Measurements from ENCODE around the gene ETV6.

ETV6 gene

DNA sequence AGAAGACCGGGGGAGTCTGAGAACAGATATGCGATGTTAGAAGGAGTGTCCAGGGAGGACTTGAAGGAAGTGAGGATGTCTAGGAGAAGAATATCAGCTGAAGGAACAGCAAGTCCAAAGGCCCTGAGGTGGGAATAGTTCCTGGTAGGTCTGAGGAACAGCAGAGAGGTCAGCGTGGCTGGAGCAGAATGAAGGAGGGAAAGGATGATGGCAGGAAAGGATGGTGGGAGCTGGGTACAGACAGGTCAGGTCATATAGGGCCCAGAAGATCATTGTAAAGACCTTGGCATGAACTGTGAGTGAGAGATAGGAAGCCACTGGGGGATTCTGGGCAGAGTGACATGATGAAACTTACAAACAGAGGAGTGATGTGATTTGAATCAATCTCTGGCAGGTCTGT is 171.0 kb downstream of the ETV6 start:
- no peak for DNase-seq (ENCODE audit: extremely low read depth, low read depth)
- no peak for TF ChIP-seq CTCF (IDR thresholded peaks at IDR 0.05; ENCODE audit: low read depth, low read length)

GRCh38 chr12:11821386-11822080 is 172.1 kb downstream of the ETV6 start:
- DNase-seq (ENCODE audit: extremely low read depth, low read depth): no peak
- no peak for TF ChIP-seq CTCF (IDR thresholded peaks at IDR 0.05; ENCODE audit: low read depth, low read length)

DNA sequence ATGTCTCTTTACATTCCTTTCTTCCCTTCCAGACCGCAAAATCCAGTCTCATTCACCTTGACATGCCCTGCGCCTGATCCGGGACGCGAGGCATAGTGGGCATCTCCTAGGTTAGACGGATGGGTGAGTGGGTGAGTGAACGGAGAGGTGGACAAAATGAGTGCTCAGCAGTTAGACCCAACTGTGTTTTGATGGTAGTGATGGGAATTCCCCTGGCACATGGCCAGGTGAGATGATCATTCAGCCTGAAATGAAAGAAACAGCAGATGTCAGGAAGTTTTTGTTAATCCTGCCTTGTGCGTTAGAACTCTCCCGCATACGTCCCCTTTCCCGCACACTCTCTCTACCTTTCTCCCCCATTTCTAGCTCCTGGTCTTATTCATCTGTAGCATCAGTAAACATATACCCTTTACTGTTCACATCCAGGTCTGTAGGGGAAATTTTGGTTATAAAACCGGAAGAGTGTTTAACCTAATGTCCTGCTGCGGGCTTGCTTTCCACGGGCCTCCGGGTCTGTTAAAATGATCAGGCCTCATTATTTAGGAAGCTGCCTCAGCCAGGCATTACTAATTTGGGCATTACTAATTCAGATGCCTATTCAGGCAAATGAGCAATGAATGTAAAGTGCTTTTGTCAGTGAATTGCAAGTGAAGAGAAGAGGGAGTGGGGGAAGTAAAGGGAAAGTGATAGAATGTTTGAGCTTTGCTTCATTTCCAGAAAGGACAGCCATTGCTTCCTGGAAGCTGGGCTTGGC is 172.8 kb downstream of the ETV6 start:
- no peak for TF ChIP-seq CTCF (IDR thresholded peaks at IDR 0.05; ENCODE audit: low read depth, low read length)
- no peak for DNase-seq (ENCODE audit: extremely low read depth, low read depth)

GRCh38 chr12:11823043-11823442 is 173.6 kb downstream of the ETV6 start:
- TF ChIP-seq CTCF (IDR thresholded peaks at IDR 0.05; ENCODE audit: low read depth, low read length): no peak
- no peak for DNase-seq (ENCODE audit: extremely low read depth, low read depth)

- no peak for DNase-seq (ENCODE audit: extremely low read depth, low read depth)
- no peak for TF ChIP-seq CTCF (IDR thresholded peaks at IDR 0.05; ENCODE audit: low read depth, low read length)
These were observed 174.1 kb downstream of the ETV6 start for GRCh38 chr12:11823593-11823992.

GRCh38 chr12:11824069-11824468 is 174.6 kb downstream of the ETV6 start:
- TF ChIP-seq CTCF (IDR thresholded peaks at IDR 0.05; ENCODE audit: low read depth, low read length): no peak
- no peak for DNase-seq (ENCODE audit: extremely low read depth, low read depth)

DNA sequence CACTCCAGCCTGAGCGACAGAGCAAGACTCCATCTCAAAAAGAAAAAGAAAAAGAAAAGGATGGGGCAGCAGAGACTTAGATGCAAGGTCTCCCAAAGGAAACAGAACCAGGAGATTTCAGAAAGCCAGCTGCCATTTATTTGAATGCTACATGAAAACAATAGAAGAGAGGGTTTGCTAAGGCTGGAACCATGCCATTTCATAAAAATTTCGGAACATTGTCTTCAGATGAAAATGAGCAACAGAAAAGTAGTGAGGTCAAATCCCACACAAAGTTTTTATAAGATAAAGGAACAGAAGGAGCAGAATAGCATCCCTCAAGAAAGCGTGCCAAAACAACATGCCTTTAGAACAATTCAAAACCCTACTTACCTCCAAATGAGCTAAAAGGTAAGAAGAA is 175.3 kb downstream of the ETV6 start:
- no peak for DNase-seq (ENCODE audit: extremely low read depth, low read depth)
- no peak for TF ChIP-seq CTCF (IDR thresholded peaks at IDR 0.05; ENCODE audit: low read depth, low read length)

All from AG09319 (cell line).